Measurements from ENCODE around the gene EPM2A.
"Not testable (repeated sequence)": the region's sequence is repeated elsewhere in the genome, so short reads cannot be mapped to it uniquely, and the experiment has no call there.

The EPM2A gene

GRCh38 chr6:145728444-145729385, 6.6 kb downstream of the EPM2A start:
- no peak for DNase-seq

- DNase-seq, result no peak
Measured at GRCh38 chr6:145727817-145728388, 7.4 kb downstream of the EPM2A start.

- no peak for DNase-seq
Measured at GRCh38 chr6:145725570-145725969, 9.8 kb downstream of the EPM2A start.

GRCh38 chr6:145723646-145724045, 11.7 kb downstream of the EPM2A start:
- DNase-seq, result no peak

- no peak for DNase-seq
Measured at GRCh38 chr6:145722190-145722589, 13.1 kb downstream of the EPM2A start.

GRCh38 chr6:145721144-145721543, 14.2 kb downstream of the EPM2A start:
- no peak for DNase-seq

GRCh38 chr6:145715426-145715825, 19.9 kb downstream of the EPM2A start:
- no peak for DNase-seq

- no peak for DNase-seq
Measured at GRCh38 chr6:145714731-145715130, 20.6 kb downstream of the EPM2A start.

- DNase-seq, result no peak
Measured at GRCh38 chr6:145713773-145714172, 21.5 kb downstream of the EPM2A start.

GRCh38 chr6:145711372-145711771, 23.9 kb downstream of the EPM2A start:
- DNase-seq, result no peak

- DNase-seq, result no peak
Measured at GRCh38 chr6:145707397-145707796, 27.9 kb downstream of the EPM2A start.

GRCh38 chr6:145705561-145705960, 29.8 kb downstream of the EPM2A start:
- no peak for DNase-seq

- no peak for DNase-seq
Measured at GRCh38 chr6:145704143-145704781, 31.1 kb downstream of the EPM2A start.

- DNase-seq, result no peak
Measured at GRCh38 chr6:145699462-145699861, 35.9 kb downstream of the EPM2A start.

GRCh38 chr6:145697401-145697800, 37.9 kb downstream of the EPM2A start:
- not testable (repeated sequence) for DNase-seq

- DNase-seq, result no peak
Measured at GRCh38 chr6:145694083-145694737, 41.1 kb downstream of the EPM2A start.

- no peak for DNase-seq
Measured at GRCh38 chr6:145690969-145691368, 44.4 kb downstream of the EPM2A start.

GRCh38 chr6:145689529-145689928, 45.8 kb downstream of the EPM2A start:
- DNase-seq, result no peak

- no peak for DNase-seq
Measured at GRCh38 chr6:145688493-145688905, 46.8 kb downstream of the EPM2A start.

GRCh38 chr6:145685932-145686331, 49.4 kb downstream of the EPM2A start:
- no peak for DNase-seq

GRCh38 chr6:145681965-145682364, 53.4 kb downstream of the EPM2A start:
- DNase-seq, result no peak

- DNase-seq, result no peak
Measured at GRCh38 chr6:145673504-145673903, 61.8 kb downstream of the EPM2A start.

- DNase-seq, result no peak
Measured at GRCh38 chr6:145670311-145670710, 65.0 kb downstream of the EPM2A start.

All from activated T-cell treated with anti-CD3 and anti-CD28 coated beads for 4 hours (primary cell).